Measurements from ENCODE around the gene ITPK1.

GRCh38 chr14:93033084-93033982, 82.4 kb downstream of the ITPK1 start:
- peak; percentile 25; the same call in 1 of the 2 replicates for TF ChIP-seq USF1 (IDR thresholded peaks at IDR 0.05)
- TF ChIP-seq REST (IDR thresholded peaks at IDR 0.05; ENCODE audit: low read depth): no peak
- no peak for TF ChIP-seq RAD21 (IDR thresholded peaks at IDR 0.05; ENCODE audit: low read depth)
- no peak for TF ChIP-seq TCF12 (IDR thresholded peaks at IDR 0.05; ENCODE audit: low read depth)
- TF ChIP-seq YY1 (IDR thresholded peaks at IDR 0.05; ENCODE audit: low read depth): no peak
- TF ChIP-seq MAX (IDR thresholded peaks at IDR 0.05): no peak

Data from Ishikawa (cell line).